ENCODE data around the gene WT1. TPM values are rescaled to one million over a fixed set of nuclear protein-coding genes. Genes with fewer than 3 reads are reported as not detected.
"Not testable (repeated sequence)": the region's sequence is repeated elsewhere in the genome, so short reads cannot be mapped to it uniquely, and the experiment has no call there.

The WT1 gene
- total RNA-seq: not detected in 2 replicates

- intact Hi-C loops (cut with micrococcal nuclease): loop anchor here (5.0 kb wide), 1 partner anchor 63 kb away; no protein-coding TSS in a partner anchor
These were observed at the start of gene WT1 for GRCh38 chr11:32435511-32435941. TSS of gene WT1 (minus strand) at chr11:32435539.

- intact Hi-C loops (cut with micrococcal nuclease): no loop called here
These were observed 44.0 kb upstream of the WT1 start for GRCh38 chr11:32479291-32479690.

- intact Hi-C loops (cut with micrococcal nuclease): no loop called here
These were observed 43.0 kb upstream of the WT1 start for GRCh38 chr11:32478277-32478731.

GRCh38 chr11:32473282-32473909 is 38.1 kb upstream of the WT1 start:
- intact Hi-C loops (cut with micrococcal nuclease): no loop called here

GRCh38 chr11:32472226-32472625 is 36.9 kb upstream of the WT1 start:
- intact Hi-C loops (cut with micrococcal nuclease): no loop called here

GRCh38 chr11:32471544-32471943 is 36.2 kb upstream of the WT1 start:
- intact Hi-C loops (cut with micrococcal nuclease): not testable (repeated sequence)

- intact Hi-C loops (cut with micrococcal nuclease): no loop called here
These were observed 34.5 kb upstream of the WT1 start for GRCh38 chr11:32469791-32470190.

- intact Hi-C loops (cut with micrococcal nuclease): no loop called here
These were observed 31.1 kb upstream of the WT1 start for GRCh38 chr11:32466279-32466915.

GRCh38 chr11:32464078-32464477 is 28.7 kb upstream of the WT1 start:
- intact Hi-C loops (cut with micrococcal nuclease): no loop called here

- intact Hi-C loops (cut with micrococcal nuclease): no loop called here
These were observed 26.8 kb upstream of the WT1 start for GRCh38 chr11:32462011-32462690.

GRCh38 chr11:32456864-32457263 is 21.5 kb upstream of the WT1 start:
- intact Hi-C loops (cut with micrococcal nuclease): no loop called here

GRCh38 chr11:32454993-32455392 is 19.7 kb upstream of the WT1 start:
- intact Hi-C loops (cut with micrococcal nuclease): no loop called here

GRCh38 chr11:32451808-32452207 is 16.5 kb upstream of the WT1 start:
- intact Hi-C loops (cut with micrococcal nuclease): no loop called here

- intact Hi-C loops (cut with micrococcal nuclease): no loop called here
These were observed 15.0 kb upstream of the WT1 start for GRCh38 chr11:32450372-32450771.

- intact Hi-C loops (cut with micrococcal nuclease): no loop called here
These were observed 12.9 kb upstream of the WT1 start for GRCh38 chr11:32448232-32448631.

- intact Hi-C loops (cut with micrococcal nuclease): no loop called here
These were observed 11.9 kb upstream of the WT1 start for GRCh38 chr11:32447252-32447651.

- intact Hi-C loops (cut with micrococcal nuclease): no loop called here
These were observed 10.9 kb upstream of the WT1 start for GRCh38 chr11:32446227-32446626.

GRCh38 chr11:32444186-32444585 is 8.8 kb upstream of the WT1 start:
- intact Hi-C loops (cut with micrococcal nuclease): no loop called here

- intact Hi-C loops (cut with micrococcal nuclease): loop anchor here (2.0 kb wide), 1 partner anchor 14 kb away; no protein-coding TSS in a partner anchor
These were observed 5.6 kb upstream of the WT1 start for GRCh38 chr11:32440916-32441315.

GRCh38 chr11:32440312-32440908 is 5.1 kb upstream of the WT1 start:
- intact Hi-C loops (cut with micrococcal nuclease): loop anchor here (2.0 kb wide), 1 partner anchor 14 kb away; no protein-coding TSS in a partner anchor

GRCh38 chr11:32439501-32440210 is 4.3 kb upstream of the WT1 start:
- intact Hi-C loops (cut with micrococcal nuclease): loop anchor here (2.0 to 5.0 kb wide), 2 partner anchors 13 to 67 kb away; no protein-coding TSS in a partner anchor

Data from T-helper 2 cell treated with Interferon-gamma antibody and Interleukin-4, amounts not matched to agents 100 ng/mL and 5 ng/mL, for 36 hours (primary cell).